NCI-H345 treated with DMSO at 0.1 percent for 48 hours (cell line): Measurements from ENCODE around the gene RAG2.
"Not testable (repeated sequence)": the region's sequence is repeated elsewhere in the genome, so short reads cannot be mapped to it uniquely, and the experiment has no call there.

Experiments
- DNase-seq: peaks from one replicate; lab custom pipeline; 2025; ENCODE audit not compliant: unreplicated experiment; lab: John Stamatoyannopoulos, UW

Gene RAG2

GRCh38 chr11:36557390-36557789, 40.6 kb downstream of the RAG2 start:
- DNase-seq: not testable (repeated sequence)

GRCh38 chr11:36550385-36551115, 47.5 kb downstream of the RAG2 start:
- no peak for DNase-seq
